Urinary bladder (tissue), 4 donors: ENCODE results near the gene SLC33A1. TPM values are rescaled to one million over a fixed set of nuclear protein-coding genes. Genes with fewer than 3 reads are reported as not detected.
A peak's percentile ranks its signal among the peaks of the same experiment; 100 is the strongest.
"Not testable (repeated sequence)": the region's sequence is repeated elsewhere in the genome, so short reads cannot be mapped to it uniquely, and the experiment has no call there.

ENCODE experiments used
- DNase-seq: peaks from one replicate; pipeline ENCODE4 v3.0.0-alpha.2; 2015; ENCODE audit errors: extremely low spot score
- H3K27ac ChIP-seq: one replicate; pipeline ENCODE4 v1.5.1; 2013; ENCODE audit warnings: low read depth, mild to moderate bottlenecking, moderate library complexity
- H3K36me3 ChIP-seq: one replicate; pipeline ENCODE4 v1.6.1; 2013; ENCODE audit warnings: mild to moderate bottlenecking, moderate library complexity; ENCODE audit not compliant: insufficient read depth
- H3K4me1 ChIP-seq: one replicate; pipeline ENCODE4 v1.6.1; 2013; ENCODE audit warnings: mild to moderate bottlenecking, moderate library complexity; ENCODE audit not compliant: insufficient read depth
- H3K4me3 ChIP-seq: one replicate; pipeline ENCODE4 v1.5.1; 2013; ENCODE audit warnings: low read depth, low read length
- WGBS: extraction: QIAGEN DNeasy Blood & Tissue Kit; methylation state at CpG from one replicate; pipeline ENCODE4 v1.1.7; 2013; 5-methylcytosine and 5-hydroxymethylcytosine counted together
- polyA plus RNA-seq: library from polyadenylated mRNA; stranded (reverse); fragments of 200-250 nt; gene quantifications from one replicate; pipeline ENCODE4 v1.2.3, GENCODE V29; 2013
- total RNA-seq: library from RNA; depleted of rRNA; stranded (reverse); fragments of >200 nt; gene quantifications from one replicate; pipeline ENCODE4 v1.2.3, GENCODE V29; 2014
- donor health status: healthy with polysubstance abuse.
- donor health status: healthy.

SLC33A1 gene
- total and polyA plus RNA-seq, 2 donors = 14.2 to 35.3 TPM

- no peak for DNase-seq
- H3K4me1 ChIP-seq = no peaks in the 10 kb centered on the region
- no peaks in the 10 kb centered on the region for H3K36me3 ChIP-seq
- under 1% methylated on average over 19 of the region's 19 CpGs for WGBS
- peak overlapping the region; percentile 99 for H3K4me3 ChIP-seq
- peak overlapping the region; percentile 95 for H3K27ac ChIP-seq
Measured at GRCh38 chr3:155871746-155872158, 17.5 kb upstream of the SLC33A1 start.

GRCh38 chr3:155870945-155871745 lies 16.9 kb upstream of the SLC33A1 start:
- Histone ChIP-seq H3K36me3 (no peaks in the 10 kb centered on the region), H3K4me3 (peak overlapping the region; percentile 99), H3K4me1 (no peaks in the 10 kb centered on the region), H3K27ac (peak overlapping the region; percentile 95)
- DNase-seq = no peak
- under 1% methylated on average over 85 of the region's 85 CpGs for WGBS

- WGBS = under 1% methylated on average over 82 of the region's 83 CpGs
- Histone ChIP-seq H3K4me1 (no peaks in the 10 kb centered on the region), H3K36me3 (no peaks in the 10 kb centered on the region)
Measured at GRCh38 chr3:155870133-155870944, 16.1 kb upstream of the SLC33A1 start, which contains the start of gene GMPS. Gene GMPS (plus strand): TSS chr3:155870650. CDS start chr3:155870871, 221 bp downstream.

GRCh38 chr3:155869691-155870090 lies 15.5 kb upstream of the SLC33A1 start:
- 22% methylated on average over 3 of the region's 3 CpGs for WGBS
- no peaks in the 10 kb centered on the region for H3K36me3 ChIP-seq
- peak overlapping the region; percentile 28 for H3K4me3 ChIP-seq
- no peaks in the 10 kb centered on the region for H3K4me1 ChIP-seq
- no peak for DNase-seq
- peak overlapping the region; percentile 85 for H3K27ac ChIP-seq

More at GRCh38 chr3:155870133-155870944, 16.1 kb upstream of the SLC33A1 start, which contains the start of gene GMPS:
- Histone ChIP-seq H3K4me3 (peak within 1 kb of the TSS; percentile 99), H3K27ac (peak within 1 kb of the TSS; percentile 95)
- peak; percentile 71 for DNase-seq

- Histone ChIP-seq H3K4me1 (no peaks in the 10 kb centered on the region), H3K4me3 (no peak overlapping the region), H3K27ac (no peak overlapping the region), H3K36me3 (no peaks in the 10 kb centered on the region)
- 81% methylated on average over 12 of the region's 12 CpGs for WGBS
- no peak for DNase-seq
Measured at GRCh38 chr3:155863072-155863784, 9.0 kb upstream of the SLC33A1 start.

GRCh38 chr3:155862290-155862982 lies 8.2 kb upstream of the SLC33A1 start:
- DNase-seq, H3K36me3 ChIP-seq, H3K27ac ChIP-seq, H3K4me3 ChIP-seq, H3K4me1 ChIP-seq: not testable (repeated sequence)
- 82% methylated on average over 12 of the region's 12 CpGs for WGBS

- Histone ChIP-seq H3K4me3 (no peak overlapping the region), H3K36me3 (no peaks in the 10 kb centered on the region), H3K27ac (no peak overlapping the region), H3K4me1 (no peaks in the 10 kb centered on the region)
- WGBS = 88% methylated on average over 2 of the region's 2 CpGs
- no peak for DNase-seq
Measured at GRCh38 chr3:155861476-155862183, 7.4 kb upstream of the SLC33A1 start.

- DNase-seq, H3K4me1 ChIP-seq, H3K27ac ChIP-seq, H3K36me3 ChIP-seq, H3K4me3 ChIP-seq: not testable (repeated sequence)
- WGBS = 92% methylated on average over 5 of the region's 5 CpGs
Measured at GRCh38 chr3:155860424-155860823, 6.2 kb upstream of the SLC33A1 start.

GRCh38 chr3:155859859-155860258 lies 5.6 kb upstream of the SLC33A1 start:
- 7% methylated on average over 2 of the region's 2 CpGs for whole genome bisulfite sequencing
- no peak for DNase-seq
- Histone ChIP-seq H3K36me3 (no peaks in the 10 kb centered on the region), H3K4me1 (no peaks in the 10 kb centered on the region), H3K27ac (no peak overlapping the region), H3K4me3 (no peak overlapping the region)

- H3K4me1 ChIP-seq = peaks cover 4% of the 10 kb centered on the region
- no peaks in the 10 kb centered on the region for H3K36me3 ChIP-seq
- no peak for DNase-seq
- H3K4me3 ChIP-seq = peak overlapping the region; percentile 78
- WGBS = 1% methylated on average over 45 of the region's 45 CpGs
- H3K27ac ChIP-seq = peak overlapping the region; percentile 34
Measured at GRCh38 chr3:155853214-155854140, 750 bp downstream of the SLC33A1 start.

GRCh38 chr3:155852341-155852740 lies 1.9 kb downstream of the SLC33A1 start:
- H3K4me3 ChIP-seq = peak overlapping the region; percentile 78
- WGBS = 43% methylated on average over 2 of the region's 2 CpGs
- DNase-seq = no peak
- peaks cover 4% of the 10 kb centered on the region for H3K4me1 ChIP-seq
- H3K27ac ChIP-seq = no peak overlapping the region
- H3K36me3 ChIP-seq = no peaks in the 10 kb centered on the region

GRCh38 chr3:155849404-155849803 lies 4.8 kb downstream of the SLC33A1 start:
- H3K27ac ChIP-seq, DNase-seq, H3K4me1 ChIP-seq, H3K36me3 ChIP-seq, H3K4me3 ChIP-seq: not testable (repeated sequence)
- WGBS = 84% methylated on average over 3 of the region's 3 CpGs
